ENCODE results near the gene UNC5C.

Gene UNC5C

GRCh38 chr4:95507561-95507960 is 41.2 kb downstream of the UNC5C start:
- no peak overlapping the region for H3K4me3 ChIP-seq (IDR thresholded peaks at IDR 0.05; ENCODE audit: insufficient read depth, low read depth, low read length)
- H3K4me1 ChIP-seq (ENCODE audit: low read depth, poor library complexity, severe bottlenecking): peaks cover 22% of the 10 kb centered on the region
- H3K36me3 ChIP-seq (ENCODE audit: insufficient read depth): no peaks in the 10 kb centered on the region
- H3K27ac ChIP-seq: no peak overlapping the region
- no peaks in the 10 kb centered on the region for H3K79me2 ChIP-seq (ENCODE audit: insufficient read depth, low read depth)
- no peak overlapping the region for H3K9ac ChIP-seq
- H3K4me2 ChIP-seq: no peak overlapping the region
- TF ChIP-seq CTCF (conservative IDR thresholded peaks at IDR 0.05; ENCODE audit: low read depth, low read length): no peak
- H4K20me1 ChIP-seq (ENCODE audit: insufficient read depth): no peaks in the 10 kb centered on the region
- H2AFZ ChIP-seq (ENCODE audit: low read depth): no peak overlapping the region
- H3K27me3 ChIP-seq (ENCODE audit: insufficient read depth, low read depth): no peaks in the 10 kb centered on the region

GRCh38 chr4:95507147-95507546 is 41.6 kb downstream of the UNC5C start:
- Histone ChIP-seq H3K79me2 (ENCODE audit: insufficient read depth, low read depth) (no peaks in the 10 kb centered on the region), H3K27ac (no peak overlapping the region), H3K4me1 (ENCODE audit: low read depth, poor library complexity, severe bottlenecking) (peaks cover 22% of the 10 kb centered on the region), H3K4me3 (IDR thresholded peaks at IDR 0.05; ENCODE audit: insufficient read depth, low read depth, low read length) (no peak overlapping the region), H3K36me3 (ENCODE audit: insufficient read depth) (no peaks in the 10 kb centered on the region), H4K20me1 (ENCODE audit: insufficient read depth) (no peaks in the 10 kb centered on the region), H3K27me3 (ENCODE audit: insufficient read depth, low read depth) (no peaks in the 10 kb centered on the region), H3K4me2 (no peak overlapping the region), H3K9ac (no peak overlapping the region), H2AFZ (ENCODE audit: low read depth) (no peak overlapping the region)
- TF ChIP-seq CTCF (conservative IDR thresholded peaks at IDR 0.05; ENCODE audit: low read depth, low read length): no peak

- H4K20me1 ChIP-seq (ENCODE audit: insufficient read depth): no peaks in the 10 kb centered on the region
- no peak overlapping the region for H3K27ac ChIP-seq
- H3K27me3 ChIP-seq (ENCODE audit: insufficient read depth, low read depth): no peaks in the 10 kb centered on the region
- TF ChIP-seq CTCF (conservative IDR thresholded peaks at IDR 0.05; ENCODE audit: low read depth, low read length): no peak
- H3K4me1 ChIP-seq (ENCODE audit: low read depth, poor library complexity, severe bottlenecking): peaks cover 22% of the 10 kb centered on the region
- no peak overlapping the region for H2AFZ ChIP-seq (ENCODE audit: low read depth)
- H3K9ac ChIP-seq: no peak overlapping the region
- no peaks in the 10 kb centered on the region for H3K36me3 ChIP-seq (ENCODE audit: insufficient read depth)
- no peak overlapping the region for H3K4me2 ChIP-seq
- no peaks in the 10 kb centered on the region for H3K79me2 ChIP-seq (ENCODE audit: insufficient read depth, low read depth)
- no peak overlapping the region for H3K4me3 ChIP-seq (IDR thresholded peaks at IDR 0.05; ENCODE audit: insufficient read depth, low read depth, low read length)
Observed at GRCh38 chr4:95506264-95506663, 42.5 kb downstream of the UNC5C start.

- Histone ChIP-seq H3K27me3 (ENCODE audit: insufficient read depth, low read depth) (no peaks in the 10 kb centered on the region), H3K4me1 (ENCODE audit: low read depth, poor library complexity, severe bottlenecking) (peaks cover 22% of the 10 kb centered on the region), H4K20me1 (ENCODE audit: insufficient read depth) (no peaks in the 10 kb centered on the region), H2AFZ (ENCODE audit: low read depth) (no peak overlapping the region), H3K27ac (no peak overlapping the region), H3K79me2 (ENCODE audit: insufficient read depth, low read depth) (no peaks in the 10 kb centered on the region), H3K9ac (no peak overlapping the region), H3K4me2 (no peak overlapping the region), H3K4me3 (IDR thresholded peaks at IDR 0.05; ENCODE audit: insufficient read depth, low read depth, low read length) (no peak overlapping the region), H3K36me3 (ENCODE audit: insufficient read depth) (no peaks in the 10 kb centered on the region)
- TF ChIP-seq CTCF (conservative IDR thresholded peaks at IDR 0.05; ENCODE audit: low read depth, low read length): no peak
Observed at GRCh38 chr4:95505799-95506198, 43.0 kb downstream of the UNC5C start.
